ENCODE measurements around the gene DNAI7.
A peak's percentile ranks its signal among the peaks of the same experiment; 100 is the strongest.

DNAI7 gene

GRCh38 chr12:25102402-25102801, 92.6 kb downstream of the DNAI7 start:
- TF ChIP-seq CTCF (conservative IDR thresholded peaks at IDR 0.05; ENCODE audit: low read depth): no peak
- ChIA-PET CTCF (interaction anchor here (0.6 to 0.7 kb wide), 2 partner anchors 26 to 144 kb away, joined by 3 to 5 read pairs; no protein-coding TSS in a partner anchor), POLR2A (ENCODE audit: low non-redundant PET) (no interaction called here)
- H3K27ac ChIP-seq: no peak overlapping the region
- no peak for DNase-seq (ENCODE audit: low spot score)

- no peak overlapping the region for H3K27ac ChIP-seq
- ChIA-PET POLR2A (ENCODE audit: low non-redundant PET) (no interaction called here), CTCF (no interaction called here)
- TF ChIP-seq CTCF (conservative IDR thresholded peaks at IDR 0.05; ENCODE audit: low read depth): no peak
- no peak for DNase-seq (ENCODE audit: low spot score)
These were observed 93.9 kb downstream of the DNAI7 start for GRCh38 chr12:25101092-25101445.

GRCh38 chr12:25100194-25101091, 94.5 kb downstream of the DNAI7 start:
- TF ChIP-seq CTCF (conservative IDR thresholded peaks at IDR 0.05; ENCODE audit: low read depth): no peak
- ChIA-PET CTCF (no interaction called here), POLR2A (ENCODE audit: low non-redundant PET) (no interaction called here)
- DNase-seq (ENCODE audit: low spot score): no peak
- no peak overlapping the region for H3K27ac ChIP-seq

GRCh38 chr12:25099010-25099409, 96.0 kb downstream of the DNAI7 start:
- no peak overlapping the region for H3K27ac ChIP-seq
- no peak for TF ChIP-seq CTCF (conservative IDR thresholded peaks at IDR 0.05; ENCODE audit: low read depth)
- no peak for DNase-seq (ENCODE audit: low spot score)
- POLR2A ChIA-PET (ENCODE audit: low non-redundant PET): no interaction called here
- CTCF ChIA-PET: no interaction called here

- TF ChIP-seq CTCF (conservative IDR thresholded peaks at IDR 0.05; ENCODE audit: low read depth): no peak
- no peak overlapping the region for H3K27ac ChIP-seq
- DNase-seq (ENCODE audit: low spot score): peak; percentile 27
- ChIA-PET POLR2A (ENCODE audit: low non-redundant PET) (no interaction called here), CTCF (interaction anchor here (0.6 to 0.7 kb wide), 2 partner anchors 27 to 41 kb away, joined by 3 to 4 read pairs; no protein-coding TSS in a partner anchor)
These were observed 105.2 kb downstream of the DNAI7 start for GRCh38 chr12:25089738-25090137.

- no peak for TF ChIP-seq CTCF (conservative IDR thresholded peaks at IDR 0.05; ENCODE audit: low read depth)
- H3K27ac ChIP-seq: no peak overlapping the region
- no peak for DNase-seq (ENCODE audit: low spot score)
- CTCF ChIA-PET: no interaction called here
- POLR2A ChIA-PET (ENCODE audit: low non-redundant PET): no interaction called here
These were observed 107.4 kb downstream of the DNAI7 start for GRCh38 chr12:25087596-25087995.
